Bronchial epithelial cell (primary cell): ENCODE measurements around the gene AHR. TPM values are rescaled to one million over a fixed set of nuclear protein-coding genes. Genes with fewer than 3 reads are reported as not detected.

Experiments
- DNase-seq: peaks from one replicate; pipeline ENCODE4 v3.0.0-alpha.2; 2010; ENCODE audit warnings: low read depth
- FAIRE-seq: peaks from 2 replicates; lab custom pipeline; 2011; peaks lifted over from hg19 to GRCh38; lab: Jason Lieb, UNC
- H3K27me3 ChIP-seq: 2 replicates; pipeline ENCODE4 v1.5.1; 2011; ENCODE audit warnings: low read length; ENCODE audit not compliant: control insufficient read depth, insufficient read depth
- H3K36me3 ChIP-seq: 2 replicates; pipeline ENCODE4 v1.5.1; 2011; ENCODE audit warnings: low read length; ENCODE audit not compliant: control insufficient read depth, insufficient read depth
- H3K4me3 ChIP-seq: 2 replicates; pipeline ENCODE4 v1.5.1; 2011; ENCODE audit warnings: mild to moderate bottlenecking, low read depth, low read length, control low read depth
- total RNA-seq: library from RNA; depleted of rRNA; stranded (reverse); fragments of >200 nt; gene quantifications from 2 replicates; pipeline ENCODE4 v1.2.1, GENCODE V29; 2014
- TF ChIP-seq, protein P1 (sequence below): IDR thresholded peaks from 2 replicates; pipeline ENCODE4 v1.5.1; 2011; ENCODE audit warnings: mild to moderate bottlenecking, moderate library complexity, low read length, control low read depth, inconsistent platforms; ENCODE audit not compliant: insufficient read depth, severe bottlenecking

Gene AHR
- total RNA-seq, 1 donor from 2014 or later: 85.6 TPM

GRCh38 chr7:17292843-17293242, 5.6 kb upstream of the AHR start:
- Histone ChIP-seq H3K4me3 (no peak overlapping the region), H3K27me3 (no peaks in the 10 kb centered on the region), H3K36me3 (no peaks in the 10 kb centered on the region)
- DNase-seq (no peak), FAIRE-seq (no peak)
- TF ChIP-seq, protein P1, sequence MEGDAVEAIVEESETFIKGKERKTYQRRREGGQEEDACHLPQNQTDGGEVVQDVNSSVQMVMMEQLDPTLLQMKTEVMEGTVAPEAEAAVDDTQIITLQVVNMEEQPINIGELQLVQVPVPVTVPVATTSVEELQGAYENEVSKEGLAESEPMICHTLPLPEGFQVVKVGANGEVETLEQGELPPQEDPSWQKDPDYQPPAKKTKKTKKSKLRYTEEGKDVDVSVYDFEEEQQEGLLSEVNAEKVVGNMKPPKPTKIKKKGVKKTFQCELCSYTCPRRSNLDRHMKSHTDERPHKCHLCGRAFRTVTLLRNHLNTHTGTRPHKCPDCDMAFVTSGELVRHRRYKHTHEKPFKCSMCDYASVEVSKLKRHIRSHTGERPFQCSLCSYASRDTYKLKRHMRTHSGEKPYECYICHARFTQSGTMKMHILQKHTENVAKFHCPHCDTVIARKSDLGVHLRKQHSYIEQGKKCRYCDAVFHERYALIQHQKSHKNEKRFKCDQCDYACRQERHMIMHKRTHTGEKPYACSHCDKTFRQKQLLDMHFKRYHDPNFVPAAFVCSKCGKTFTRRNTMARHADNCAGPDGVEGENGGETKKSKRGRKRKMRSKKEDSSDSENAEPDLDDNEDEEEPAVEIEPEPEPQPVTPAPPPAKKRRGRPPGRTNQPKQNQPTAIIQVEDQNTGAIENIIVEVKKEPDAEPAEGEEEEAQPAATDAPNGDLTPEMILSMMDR: no peak

DNA sequence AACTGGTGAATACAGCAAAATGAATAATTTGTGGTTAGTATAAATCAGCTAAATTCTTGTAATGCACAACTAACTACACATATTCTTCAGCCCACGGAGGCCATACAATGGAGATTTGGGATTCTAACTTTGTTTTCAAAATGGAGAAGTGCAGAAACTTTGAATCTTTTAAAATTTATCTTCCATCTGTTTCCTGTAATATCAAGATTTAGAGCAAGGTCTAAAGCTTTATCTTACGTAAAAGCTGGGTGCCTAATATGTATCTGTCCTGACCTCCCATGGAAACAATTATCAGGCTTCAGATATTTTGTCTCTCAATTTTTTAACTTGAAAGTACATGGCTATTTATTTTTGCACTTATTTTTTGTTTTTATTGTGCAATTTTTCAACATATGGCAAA, 5.0 kb upstream of the AHR start:
- Histone ChIP-seq H3K27me3 (no peaks in the 10 kb centered on the region), H3K36me3 (no peaks in the 10 kb centered on the region), H3K4me3 (no peak overlapping the region)
- no peak for DNase-seq
- TF ChIP-seq, protein P1: no peak
- FAIRE-seq: no peak

GRCh38 chr7:17297243-17297642, 1.2 kb upstream of the AHR start:
- FAIRE-seq (no peak), DNase-seq (no peak)
- Histone ChIP-seq H3K36me3 (no peaks in the 10 kb centered on the region), H3K27me3 (no peaks in the 10 kb centered on the region), H3K4me3 (no peak overlapping the region)
- TF ChIP-seq, protein P1: no peak

DNA sequence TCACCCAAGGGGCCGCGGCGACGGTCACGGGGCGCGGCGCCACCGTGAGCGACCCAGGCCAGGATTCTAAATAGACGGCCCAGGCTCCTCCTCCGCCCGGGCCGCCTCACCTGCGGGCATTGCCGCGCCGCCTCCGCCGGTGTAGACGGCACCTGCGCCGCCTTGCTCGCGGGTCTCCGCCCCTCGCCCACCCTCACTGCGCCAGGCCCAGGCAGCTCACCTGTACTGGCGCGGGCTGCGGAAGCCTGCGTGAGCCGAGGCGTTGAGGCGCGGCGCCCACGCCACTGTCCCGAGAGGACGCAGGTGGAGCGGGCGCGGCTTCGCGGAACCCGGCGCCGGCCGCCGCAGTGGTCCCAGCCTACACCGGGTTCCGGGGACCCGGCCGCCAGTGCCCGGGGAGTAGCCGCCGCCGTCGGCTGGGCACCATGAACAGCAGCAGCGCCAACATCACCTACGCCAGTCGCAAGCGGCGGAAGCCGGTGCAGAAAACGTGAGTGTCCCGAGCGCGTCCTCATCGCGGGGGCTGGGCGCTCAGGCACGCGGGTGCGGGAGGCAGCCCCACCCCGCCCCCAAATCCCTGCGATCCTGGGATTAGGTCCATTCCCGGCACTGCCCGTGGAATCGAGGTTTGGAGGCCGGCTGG, 509 bp downstream of the AHR start:
- H3K4me3 ChIP-seq: peak overlapping the region; percentile 97
- FAIRE-seq (no peak), DNase-seq (no peak)
- no peaks in the 10 kb centered on the region for H3K36me3 ChIP-seq
- no peaks in the 10 kb centered on the region for H3K27me3 ChIP-seq
- TF ChIP-seq, protein P1: no peak

DNA sequence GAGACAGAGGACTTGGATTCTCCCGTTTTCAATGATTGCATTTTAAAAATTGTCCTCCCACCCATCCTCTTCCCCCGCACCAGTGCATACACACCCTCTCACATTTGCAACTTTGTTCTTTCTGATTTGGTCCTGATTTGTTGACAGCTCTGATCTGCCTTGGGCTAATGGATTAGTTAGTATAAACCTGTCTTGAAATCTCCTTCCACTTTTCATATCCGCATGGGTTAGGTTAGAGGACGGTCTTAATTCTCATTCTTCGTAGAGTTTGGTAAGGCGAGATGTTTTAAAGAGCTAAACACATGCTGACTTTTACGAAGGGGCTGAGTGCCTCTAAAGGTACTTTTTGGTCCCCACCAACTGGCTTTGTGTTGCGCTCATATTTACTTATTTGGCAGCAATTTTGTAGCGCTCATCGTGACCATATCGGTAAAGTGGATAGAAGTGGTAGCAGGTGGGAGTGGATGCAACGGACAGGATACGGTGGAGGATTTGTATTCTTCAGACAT, 1.1 kb downstream of the AHR start:
- TF ChIP-seq, protein P1: no peak
- peak overlapping the region; percentile 97 for H3K4me3 ChIP-seq
- FAIRE-seq: no peak
- H3K36me3 ChIP-seq: no peaks in the 10 kb centered on the region
- peak; percentile 42 for DNase-seq
- H3K27me3 ChIP-seq: no peaks in the 10 kb centered on the region

- H3K36me3 ChIP-seq: no peaks in the 10 kb centered on the region
- peak; percentile 18 for DNase-seq
- TF ChIP-seq, protein P1: no peak
- H3K4me3 ChIP-seq: peak overlapping the region; percentile 97
- FAIRE-seq: no peak
- H3K27me3 ChIP-seq: no peaks in the 10 kb centered on the region
These were observed 1.6 kb downstream of the AHR start for GRCh38 chr7:17300012-17300411.
